Measurements from ENCODE around the gene AKAP8. TPM values are rescaled to one million over a fixed set of nuclear protein-coding genes. Genes with fewer than 3 reads are reported as not detected.
"Not testable (repeated sequence)": the region's sequence is repeated elsewhere in the genome, so short reads cannot be mapped to it uniquely, and the experiment has no call there.

Gene AKAP8
- total and polyA plus RNA-seq, 5 donors, result 9.3 to 24.9 (median 19.2) TPM

DNA sequence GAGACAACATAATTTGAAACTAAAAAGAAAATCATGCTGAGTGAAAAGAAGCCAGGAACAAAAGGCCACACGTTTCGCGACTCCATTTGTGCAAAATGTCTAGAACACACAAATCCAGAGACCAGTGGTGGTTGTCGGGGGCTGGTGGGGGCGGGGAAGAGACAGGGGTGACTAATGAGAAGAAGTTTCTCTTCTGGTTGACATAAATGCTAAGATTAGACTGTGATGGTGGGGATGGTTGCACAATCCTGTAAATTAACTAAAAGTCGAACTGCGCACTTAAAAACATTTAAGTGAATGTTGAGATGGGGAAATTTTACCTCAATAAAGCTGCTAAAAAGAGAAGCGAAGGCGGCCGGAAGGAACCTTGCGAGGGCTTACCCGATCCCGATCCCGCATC, 7.1 kb downstream of the AKAP8 start:
- H3K27me3 ChIP-seq (ENCODE audit: control insufficient read depth, insufficient read depth), result no peaks in the 10 kb centered on the region

DNA sequence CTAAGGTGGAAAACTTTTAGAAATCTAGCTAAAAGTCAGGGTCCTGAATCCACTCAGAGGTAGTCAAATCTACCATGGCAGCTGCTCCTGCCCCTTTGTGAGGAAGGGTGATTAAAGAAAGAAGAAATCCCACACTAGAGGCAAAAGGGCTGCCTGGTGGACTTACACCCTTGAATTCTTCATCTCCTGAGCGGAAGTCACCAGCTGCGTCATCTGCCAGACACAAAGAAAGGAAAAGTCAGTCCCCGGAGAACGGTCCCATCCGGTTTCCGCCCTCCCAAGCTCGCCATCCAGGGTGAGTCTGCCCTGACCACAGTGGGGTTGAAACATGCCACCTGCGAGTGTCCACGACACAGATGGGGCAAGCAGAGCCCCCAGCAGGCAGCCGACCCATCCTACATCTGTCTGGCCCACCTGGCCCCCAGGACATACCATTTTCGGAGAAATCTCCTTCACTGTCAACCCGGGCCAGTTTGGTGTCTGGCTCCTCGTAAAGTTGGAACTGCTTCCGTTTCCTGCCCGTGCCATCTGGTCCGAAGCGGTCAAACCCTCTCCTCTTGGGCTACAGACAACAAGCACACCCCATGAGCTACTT, 7.7 kb downstream of the AKAP8 start:
- no peaks in the 10 kb centered on the region for H3K27me3 ChIP-seq (ENCODE audit: control insufficient read depth, insufficient read depth)
- no peak overlapping the region for H3K27ac ChIP-seq (ENCODE audit: low read length)
- 81% methylated on average over 17 of the region's 17 CpGs for WGBS
- ATAC-seq (no peak), DNase-seq (peak in 1 of 3 donors; percentile 17)
- intact Hi-C loops (cut with DNase I), result loop anchor here in 1 of 4 donors (10.0 kb wide), 1 partner anchor 107 kb away; no protein-coding TSS in a partner anchor
- H3K9me3 ChIP-seq (ENCODE audit: control insufficient read depth, low read length), result no peaks in the 10 kb centered on the region
- peaks cover 10% of the 10 kb centered on the region for H3K4me1 ChIP-seq (ENCODE audit: control insufficient read depth, insufficient read depth, low read length)
- H3K4me3 ChIP-seq (ENCODE audit: low read length), result no peak overlapping the region

More for the DNA sequence above, 7.1 kb downstream of the AKAP8 start:
- Histone ChIP-seq H3K27ac (ENCODE audit: low read length) (no peak overlapping the region), H3K9me3 (ENCODE audit: control insufficient read depth, low read length) (no peaks in the 10 kb centered on the region), H3K4me1 (ENCODE audit: control insufficient read depth, insufficient read depth, low read length) (peaks cover 13% of the 10 kb centered on the region), H3K4me3 (ENCODE audit: low read length) (no peak overlapping the region)
- 94% methylated on average over 14 of the region's 14 CpGs for WGBS
- ATAC-seq (no peak), DNase-seq (no peak)
- intact Hi-C loops (cut with DNase I), result loop anchor here in 1 of 4 donors (10.0 kb wide), 1 partner anchor 108 kb away; no protein-coding TSS in a partner anchor

DNA sequence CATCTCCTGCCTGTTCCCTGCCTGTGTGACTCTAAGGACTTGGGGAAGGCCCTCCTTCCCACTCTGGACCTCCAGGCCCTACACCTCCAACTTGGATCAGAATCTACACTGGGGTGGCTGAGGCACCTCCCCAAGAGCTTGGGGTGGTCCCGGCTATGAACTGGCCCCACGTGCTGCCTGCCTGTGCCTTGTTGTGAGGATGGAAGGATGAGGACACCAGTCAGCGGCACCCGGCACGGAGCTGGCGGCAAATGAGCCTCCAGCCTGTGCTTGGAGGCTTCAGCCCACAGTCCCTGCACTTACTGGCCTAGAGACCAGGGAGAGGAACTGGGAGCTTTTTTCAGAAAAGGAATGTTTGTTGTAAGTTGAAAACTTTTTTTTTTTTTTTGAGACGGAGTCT, 8.5 kb downstream of the AKAP8 start:
- DNase-seq (peak in 1 of 3 donors; percentile 30), ATAC-seq (no peak)
- Histone ChIP-seq H3K27ac (ENCODE audit: low read length) (no peak overlapping the region), H3K4me1 (ENCODE audit: control insufficient read depth, insufficient read depth, low read length) (peaks cover 10% of the 10 kb centered on the region), H3K9me3 (ENCODE audit: control insufficient read depth, low read length) (no peaks in the 10 kb centered on the region), H3K4me3 (ENCODE audit: low read length) (no peak overlapping the region), H3K27me3 (ENCODE audit: control insufficient read depth, insufficient read depth) (no peaks in the 10 kb centered on the region)
- intact Hi-C loops (cut with DNase I), result loop anchor here in 1 of 4 donors (10.0 kb wide), 1 partner anchor 106 kb away; no protein-coding TSS in a partner anchor
- 95% methylated on average over 7 of the region's 7 CpGs for WGBS

DNA sequence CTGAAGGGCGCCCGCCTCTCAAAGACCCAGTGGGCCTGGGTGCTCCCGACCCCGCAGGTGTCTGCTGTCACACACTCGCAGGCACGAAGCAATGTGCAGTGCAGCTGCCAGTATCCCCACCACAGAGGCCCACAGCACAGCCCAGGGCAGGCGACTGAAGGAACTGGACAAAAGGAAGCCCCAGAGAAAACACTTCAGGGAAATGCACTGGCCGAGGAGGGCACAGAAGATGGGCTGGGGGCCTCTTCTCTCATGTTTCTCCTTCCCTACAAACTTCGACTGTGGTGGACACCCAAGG, 10.0 kb downstream of the AKAP8 start:
- no peak overlapping the region for H3K4me3 ChIP-seq (ENCODE audit: low read length)
- no peak overlapping the region for H3K27ac ChIP-seq (ENCODE audit: low read length)
- intact Hi-C loops (cut with DNase I), result no loop called here
- H3K27me3 ChIP-seq (ENCODE audit: control insufficient read depth, insufficient read depth), result no peaks in the 10 kb centered on the region
- ATAC-seq, result no peak
- H3K9me3 ChIP-seq (ENCODE audit: control insufficient read depth, low read length), result no peaks in the 10 kb centered on the region
- peak in 1 of 3 donors; percentile 50 for DNase-seq
- peaks cover 7% of the 10 kb centered on the region for H3K4me1 ChIP-seq (ENCODE audit: control insufficient read depth, insufficient read depth, low read length)
- WGBS, result 92% methylated on average over 9 of the region's 9 CpGs

DNA sequence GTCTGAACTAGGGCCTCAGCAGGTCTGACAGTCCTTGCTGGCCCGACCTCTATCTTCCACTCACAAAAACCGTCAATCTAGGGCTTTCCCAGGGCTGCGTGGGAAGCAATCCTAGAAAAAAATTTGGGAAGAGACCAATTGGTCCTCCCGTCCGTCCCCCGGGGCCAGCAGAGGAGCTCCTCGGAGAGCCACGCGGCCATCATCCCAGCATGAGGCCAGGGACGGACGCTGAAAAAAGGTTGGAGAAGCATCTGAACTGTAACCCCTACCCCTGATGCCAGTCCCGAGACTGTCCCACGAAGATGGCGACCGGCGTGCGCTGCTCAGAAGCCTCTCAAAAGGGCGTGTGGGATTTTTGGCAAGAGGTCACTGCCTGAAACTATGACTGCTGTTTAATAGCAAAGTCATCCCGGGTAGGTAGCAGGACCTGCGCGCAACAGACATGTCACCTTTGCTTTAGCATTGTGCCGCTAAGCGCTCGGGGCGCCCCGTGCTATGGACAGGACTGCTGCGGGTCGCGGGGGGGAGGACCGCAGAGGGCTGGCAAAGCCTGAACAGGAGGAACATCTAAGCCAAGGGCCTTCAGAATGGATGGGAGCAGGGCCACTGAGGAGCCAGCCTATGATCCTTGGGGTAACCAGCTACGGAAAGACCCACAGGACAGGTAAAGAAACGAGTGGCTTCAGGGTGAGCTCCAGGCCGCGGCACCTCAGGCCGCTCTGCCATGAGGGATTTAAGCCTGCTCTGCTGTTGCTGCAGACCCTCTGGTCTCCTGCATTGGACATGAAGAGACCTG, 10.6 kb downstream of the AKAP8 start:
- peak in 1 of 3 donors; percentile 57 for DNase-seq
- Histone ChIP-seq H3K27me3 (ENCODE audit: control insufficient read depth, insufficient read depth) (no peaks in the 10 kb centered on the region), H3K9me3 (ENCODE audit: control insufficient read depth, low read length) (no peaks in the 10 kb centered on the region), H3K4me3 (ENCODE audit: low read length) (no peak overlapping the region), H3K27ac (ENCODE audit: low read length) (no peak overlapping the region), H3K4me1 (ENCODE audit: control insufficient read depth, insufficient read depth, low read length) (peaks cover 2% of the 10 kb centered on the region)
- WGBS, result 88% methylated on average over 35 of the region's 35 CpGs
- intact Hi-C loops (cut with DNase I), result no loop called here
- ATAC-seq, result peak in 1 of 2 donors; percentile 5

- Histone ChIP-seq H3K4me1 (ENCODE audit: control insufficient read depth, insufficient read depth, low read length) (no peaks in the 10 kb centered on the region), H3K4me3 (ENCODE audit: low read length) (no peak overlapping the region), H3K9me3 (ENCODE audit: control insufficient read depth, low read length) (no peaks in the 10 kb centered on the region), H3K27me3 (ENCODE audit: control insufficient read depth, insufficient read depth) (no peaks in the 10 kb centered on the region), H3K27ac (ENCODE audit: low read length) (peak overlapping the region; percentile 39)
- peak in 1 of 3 donors; percentile 54 for DNase-seq
- intact Hi-C loops (cut with DNase I), result no loop called here
- 93% methylated on average over 24 of the region's 24 CpGs for WGBS
- peak; percentile 11 to 18 for ATAC-seq
Observed at GRCh38 chr19:15368051-15368632, 11.4 kb downstream of the AKAP8 start.

GRCh38 chr19:15367439-15367838, 12.1 kb downstream of the AKAP8 start:
- H3K4me3 ChIP-seq (ENCODE audit: low read length), result no peak overlapping the region
- no peaks in the 10 kb centered on the region for H3K27me3 ChIP-seq (ENCODE audit: control insufficient read depth, insufficient read depth)
- 76% methylated on average over 3 of the region's 3 CpGs for WGBS
- H3K9me3 ChIP-seq (ENCODE audit: control insufficient read depth, low read length), result no peaks in the 10 kb centered on the region
- H3K27ac ChIP-seq (ENCODE audit: low read length), result peak overlapping the region; percentile 39
- DNase-seq (peak in 1 of 3 donors; percentile 45), ATAC-seq (peak; percentile 24 to 67)
- intact Hi-C loops (cut with DNase I), result no loop called here
- no peaks in the 10 kb centered on the region for H3K4me1 ChIP-seq (ENCODE audit: control insufficient read depth, insufficient read depth, low read length)

GRCh38 chr19:15365264-15365663, 14.3 kb downstream of the AKAP8 start:
- 91% methylated on average over 6 of the region's 6 CpGs for WGBS

GRCh38 chr19:15363791-15364190, 15.8 kb downstream of the AKAP8 start:
- H3K27ac ChIP-seq (ENCODE audit: low read length); intact Hi-C loops (cut with DNase I); ATAC-seq; H3K4me3 ChIP-seq (ENCODE audit: low read length); H3K9me3 ChIP-seq (ENCODE audit: control insufficient read depth, low read length); H3K27me3 ChIP-seq (ENCODE audit: control insufficient read depth, insufficient read depth); H3K4me1 ChIP-seq (ENCODE audit: control insufficient read depth, insufficient read depth, low read length): not testable (repeated sequence)
- DNase-seq, result peak in 1 of 3 donors; percentile 40
- WGBS, result 41% methylated on average over 3 of the region's 3 CpGs

More at GRCh38 chr19:15365264-15365663, 14.3 kb downstream of the AKAP8 start:
- no peak overlapping the region for H3K27ac ChIP-seq (ENCODE audit: low read length)
- H3K27me3 ChIP-seq (ENCODE audit: control insufficient read depth, insufficient read depth), result no peaks in the 10 kb centered on the region
- H3K4me3 ChIP-seq (ENCODE audit: low read length), result no peak overlapping the region
- peak in 1 of 3 donors; percentile 38 for DNase-seq
- no peaks in the 10 kb centered on the region for H3K9me3 ChIP-seq (ENCODE audit: control insufficient read depth, low read length)
- H3K4me1 ChIP-seq (ENCODE audit: control insufficient read depth, insufficient read depth, low read length), result no peaks in the 10 kb centered on the region
- ATAC-seq, result peak; percentile 20 to 21
- intact Hi-C loops (cut with DNase I), result no loop called here

DNA sequence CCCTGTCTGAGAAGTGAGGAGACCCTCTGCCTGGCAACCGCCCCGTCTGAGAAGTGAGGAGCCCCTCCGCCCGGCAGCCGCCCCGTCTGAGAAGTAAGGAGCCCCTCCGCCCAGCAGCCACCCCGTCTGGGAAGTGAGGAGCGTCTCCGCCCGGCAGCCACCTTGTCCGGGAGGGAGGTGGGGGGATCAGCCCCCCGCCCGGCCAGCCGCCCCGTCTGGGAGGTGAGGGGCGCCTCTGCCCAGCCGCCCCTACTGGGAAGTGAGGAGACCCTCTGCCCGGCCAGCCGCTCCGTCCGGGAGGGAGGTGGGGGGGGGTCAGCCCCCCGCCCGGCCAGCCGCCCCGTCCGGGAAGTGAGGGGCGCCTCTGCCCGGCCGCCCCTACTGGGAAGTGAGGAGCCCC, 16.5 kb downstream of the AKAP8 start:
- H3K4me3 ChIP-seq (ENCODE audit: low read length); ATAC-seq; H3K27me3 ChIP-seq (ENCODE audit: control insufficient read depth, insufficient read depth); H3K4me1 ChIP-seq (ENCODE audit: control insufficient read depth, insufficient read depth, low read length); H3K27ac ChIP-seq (ENCODE audit: low read length); intact Hi-C loops (cut with DNase I); H3K9me3 ChIP-seq (ENCODE audit: control insufficient read depth, low read length); DNase-seq: not testable (repeated sequence)
- WGBS, result 96% methylated on average over 27 of the region's 30 CpGs

GRCh38 chr19:15360015-15360414, 19.6 kb downstream of the AKAP8 start:
- H3K27ac ChIP-seq (ENCODE audit: low read length); H3K27me3 ChIP-seq (ENCODE audit: control insufficient read depth, insufficient read depth); ATAC-seq; H3K4me1 ChIP-seq (ENCODE audit: control insufficient read depth, insufficient read depth, low read length); DNase-seq; H3K4me3 ChIP-seq (ENCODE audit: low read length); intact Hi-C loops (cut with DNase I); H3K9me3 ChIP-seq (ENCODE audit: control insufficient read depth, low read length): not testable (repeated sequence)
- 75% methylated on average over 4 of the region's 4 CpGs for WGBS
